Measurements from ENCODE around the gene CERS4.
A peak's percentile ranks its signal among the peaks of the same experiment; 100 is the strongest.
"Not testable (repeated sequence)": the region's sequence is repeated elsewhere in the genome, so short reads cannot be mapped to it uniquely, and the experiment has no call there.

Gene CERS4

DNA sequence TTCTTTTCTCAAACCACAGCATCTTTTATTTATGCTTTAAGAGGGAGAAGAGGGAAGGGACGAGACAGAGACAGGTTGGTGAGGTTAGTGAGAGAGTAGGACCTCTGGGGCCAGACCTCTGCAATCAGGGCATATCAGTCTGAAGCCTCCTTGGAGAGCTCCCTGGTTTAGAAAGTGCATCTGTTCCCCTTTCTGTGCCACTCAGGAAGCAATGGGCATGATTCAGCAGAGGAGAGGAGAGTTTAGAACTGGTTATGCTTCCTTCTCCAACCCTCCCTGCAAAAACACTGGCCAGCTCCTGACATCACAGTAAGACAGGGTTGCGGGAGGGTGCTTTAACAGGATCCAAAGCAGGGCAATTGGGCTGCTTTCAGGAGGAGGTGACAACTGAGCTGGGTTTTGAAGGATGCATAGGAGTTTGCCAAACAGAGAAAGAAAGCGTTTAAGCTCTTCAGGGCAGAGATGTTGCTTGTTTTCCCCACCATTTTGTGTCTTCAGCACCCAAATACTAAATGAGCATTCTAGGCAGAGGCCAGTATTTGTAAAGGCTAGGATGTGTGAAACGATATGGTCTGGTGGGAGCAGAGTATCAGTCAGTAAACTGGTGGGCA lies 33.1 kb downstream of the CERS4 start:
- no peak for DNase-seq (ENCODE audit: low spot score)

- no peak for DNase-seq (ENCODE audit: low spot score)
Observed at GRCh38 chr19:8243146-8243545, 34.0 kb downstream of the CERS4 start.

GRCh38 chr19:8244442-8244841 lies 35.3 kb downstream of the CERS4 start:
- DNase-seq (ENCODE audit: low spot score): no peak

DNA sequence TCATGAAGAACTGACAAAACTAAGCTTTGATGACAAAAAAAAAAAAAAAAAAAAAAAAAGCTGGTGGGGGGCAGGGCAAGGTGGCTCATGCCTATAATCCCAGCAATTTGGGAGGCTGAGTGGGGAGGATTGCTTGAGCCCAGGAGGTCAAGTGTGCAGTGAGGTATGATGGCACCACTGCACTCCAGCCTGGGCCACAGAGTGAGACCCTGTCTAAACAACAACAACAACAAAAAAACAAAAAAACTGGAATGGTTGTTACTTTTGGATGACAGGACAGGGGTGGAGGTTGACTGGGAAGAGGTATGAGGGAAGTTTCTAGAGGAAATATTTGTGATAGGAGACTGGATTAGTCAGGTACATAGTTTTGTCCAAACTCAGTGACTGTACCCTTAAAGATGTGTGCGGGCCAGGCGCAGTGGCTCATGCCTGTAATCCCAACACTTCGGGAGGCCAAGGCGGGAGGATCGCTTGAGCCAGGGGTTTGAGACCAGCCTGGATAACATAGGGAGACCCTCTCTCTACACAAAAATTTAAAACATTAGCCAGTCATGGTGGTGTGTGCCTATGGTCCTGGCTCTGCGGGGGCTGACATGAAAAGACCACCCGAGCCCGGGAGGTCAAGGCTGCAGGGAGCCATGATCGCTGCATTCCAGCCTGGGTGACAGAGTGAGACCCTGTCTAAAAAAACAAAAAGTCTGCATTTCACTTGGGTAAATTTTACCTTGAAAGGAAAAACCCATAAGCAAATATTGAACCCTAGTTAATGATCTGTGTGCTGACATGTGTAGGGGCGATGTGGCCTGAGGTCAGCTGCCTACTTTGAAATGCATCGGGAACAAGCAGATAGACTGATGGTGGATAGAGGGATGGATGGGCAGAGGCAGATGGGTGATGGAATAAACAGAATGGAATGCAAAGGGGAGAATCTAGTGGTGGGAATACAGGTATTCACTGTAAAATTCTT lies 37.0 kb downstream of the CERS4 start:
- DNase-seq (ENCODE audit: low spot score): peak; percentile 1

- DNase-seq (ENCODE audit: low spot score): not testable (repeated sequence)
Observed at GRCh38 chr19:8247129-8247890, 38.1 kb downstream of the CERS4 start.

GRCh38 chr19:8248348-8249328 lies 39.5 kb downstream of the CERS4 start:
- no peak for DNase-seq (ENCODE audit: low spot score)

DNA sequence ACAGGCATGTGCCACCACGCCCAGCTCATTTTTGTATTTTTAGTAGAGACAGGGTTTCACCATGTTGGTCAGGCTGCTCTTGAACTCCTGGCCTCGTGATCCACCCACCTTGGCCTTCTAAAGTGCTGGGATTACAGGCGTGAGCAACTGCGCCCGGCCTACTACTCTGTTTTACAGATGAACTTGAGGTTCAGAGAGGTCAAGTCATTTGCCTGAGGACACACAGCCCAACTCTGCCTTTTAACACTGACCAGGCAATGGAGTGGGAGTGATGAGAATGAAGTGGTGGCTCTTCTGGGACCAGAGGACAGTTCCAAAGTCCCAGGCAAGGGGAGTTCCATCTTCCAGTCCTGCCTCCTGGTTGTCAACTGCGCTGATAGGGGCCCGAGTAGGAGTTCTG lies 41.4 kb downstream of the CERS4 start:
- no peak for DNase-seq (ENCODE audit: low spot score)

GRCh38 chr19:8251025-8251472 lies 41.9 kb downstream of the CERS4 start:
- peak; percentile 0 for DNase-seq (ENCODE audit: low spot score)

GRCh38 chr19:8252922-8253589 lies 43.9 kb downstream of the CERS4 start:
- peak; percentile 91 for DNase-seq (ENCODE audit: low spot score)

GRCh38 chr19:8253678-8254077 lies 44.5 kb downstream of the CERS4 start:
- DNase-seq (ENCODE audit: low spot score): no peak

DNA sequence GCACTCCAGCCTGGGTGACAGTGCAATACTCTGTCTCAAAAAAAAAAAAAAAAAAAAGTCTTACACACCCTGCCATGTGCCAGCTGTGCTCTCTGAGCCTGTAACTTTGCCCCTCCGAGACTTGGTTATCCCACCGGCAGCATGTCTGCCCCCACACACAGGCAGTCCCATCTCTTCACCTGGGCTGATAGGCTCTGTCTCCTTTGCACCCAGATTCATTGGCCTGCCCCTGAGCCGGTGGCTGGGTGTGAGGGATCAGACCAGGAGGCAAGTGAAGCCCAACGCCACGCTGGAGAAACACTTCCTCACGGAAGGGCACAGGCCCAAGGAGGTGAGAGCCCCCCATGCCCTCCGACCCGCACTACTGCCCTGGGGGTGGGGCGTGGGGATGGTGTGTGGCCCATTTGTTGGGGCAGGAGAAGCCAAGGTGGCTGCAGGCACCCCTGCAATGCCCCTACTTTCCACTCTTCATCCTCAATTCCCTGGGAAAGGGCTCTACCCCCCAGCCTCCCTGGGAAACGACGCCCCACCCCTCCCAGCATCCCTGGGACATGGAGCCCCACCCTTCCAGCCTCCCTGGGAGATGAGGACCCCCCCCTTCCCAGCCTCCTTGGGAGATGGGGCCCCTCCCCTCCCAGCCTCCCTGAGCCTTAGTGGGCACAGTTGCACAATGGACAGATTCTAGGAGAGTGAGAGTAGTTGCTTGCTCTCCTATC lies 45.3 kb downstream of the CERS4 start:
- peak; percentile 1 for DNase-seq (ENCODE audit: low spot score)

GRCh38 chr19:8255426-8256125 lies 46.4 kb downstream of the CERS4 start:
- DNase-seq (ENCODE audit: low spot score): peak; percentile 2

- DNase-seq (ENCODE audit: low spot score): no peak
Observed at GRCh38 chr19:8256276-8257051, 47.3 kb downstream of the CERS4 start.

DNA sequence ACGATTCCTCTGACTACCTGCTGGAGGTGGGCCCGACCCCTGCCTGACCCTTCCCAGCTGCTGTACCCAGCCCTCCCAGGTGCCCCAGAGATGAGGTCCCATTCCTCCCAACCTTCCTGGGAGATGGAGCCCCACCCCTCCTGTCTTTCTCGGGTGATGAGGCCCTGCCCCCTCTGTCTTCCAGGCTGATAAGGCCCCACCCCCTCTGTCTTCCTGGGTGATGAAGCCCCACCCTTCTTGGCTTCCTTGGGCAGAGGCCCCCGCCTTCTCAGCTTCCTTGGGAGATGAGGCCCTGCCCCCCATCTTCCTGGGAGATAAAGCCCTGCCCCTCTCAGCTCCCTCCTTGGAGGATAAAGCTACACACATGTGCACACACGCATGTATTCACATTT lies 47.9 kb downstream of the CERS4 start:
- peak; percentile 1 for DNase-seq (ENCODE audit: low spot score)

DNA sequence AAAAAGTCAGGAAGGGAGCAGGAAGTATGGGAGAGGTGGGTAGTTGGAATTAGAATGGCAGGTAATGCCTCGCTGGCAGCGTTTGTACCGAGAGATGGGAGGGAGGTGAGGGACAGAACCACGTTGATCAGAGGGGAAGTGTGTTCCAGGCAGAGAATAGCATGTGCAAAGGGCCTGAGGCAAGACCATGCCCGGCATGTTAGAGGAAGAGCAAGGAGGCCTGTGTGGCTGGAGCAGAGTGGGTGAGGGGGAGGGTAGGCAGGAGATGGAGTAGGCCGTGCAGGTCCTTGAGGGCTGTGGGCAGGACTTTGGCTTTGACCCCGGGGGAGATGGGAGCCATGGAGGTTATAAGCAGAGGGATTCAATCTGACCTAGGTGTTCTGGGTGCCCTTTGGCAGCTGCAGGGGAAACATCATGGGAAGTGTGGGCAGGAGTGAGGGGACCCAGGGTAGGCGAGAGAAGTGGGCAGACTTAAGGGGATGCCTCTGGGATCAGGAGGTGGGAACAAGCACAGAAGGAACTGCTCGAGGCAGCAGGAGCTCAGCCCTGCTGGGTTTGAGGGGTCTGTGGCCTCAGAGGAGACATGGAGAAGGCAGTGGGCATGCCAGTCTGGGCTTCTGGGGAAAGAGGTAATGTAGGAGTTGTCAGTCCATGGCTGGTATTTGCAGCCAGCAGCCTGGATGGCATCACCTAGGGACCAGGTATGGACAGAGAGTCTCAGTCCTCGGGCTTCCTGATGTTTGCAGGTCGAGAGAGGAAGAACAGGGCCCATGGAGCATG lies 50.2 kb downstream of the CERS4 start:
- peak; percentile 2 for DNase-seq (ENCODE audit: low spot score)

DNA sequence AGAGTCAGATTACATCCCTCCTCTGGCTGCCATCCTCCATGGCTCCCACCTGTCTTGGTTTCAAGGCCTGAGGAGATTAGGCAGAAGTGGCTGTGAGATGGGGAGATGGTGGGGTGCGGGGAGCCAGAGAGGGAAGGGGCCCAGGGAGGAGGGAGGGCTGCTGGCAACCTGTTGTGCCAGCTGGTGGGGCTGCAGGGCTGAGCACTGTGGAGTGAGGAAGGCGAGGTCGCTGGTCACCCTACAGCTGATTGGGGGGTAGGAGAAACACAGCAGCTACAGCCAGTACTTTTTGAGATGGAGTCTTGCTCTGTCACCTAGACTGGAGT lies 50.7 kb downstream of the CERS4 start:
- no peak for DNase-seq (ENCODE audit: low spot score)

- DNase-seq (ENCODE audit: low spot score): peak; percentile 1
Observed at GRCh38 chr19:8261347-8261746, 52.2 kb downstream of the CERS4 start.

DNA sequence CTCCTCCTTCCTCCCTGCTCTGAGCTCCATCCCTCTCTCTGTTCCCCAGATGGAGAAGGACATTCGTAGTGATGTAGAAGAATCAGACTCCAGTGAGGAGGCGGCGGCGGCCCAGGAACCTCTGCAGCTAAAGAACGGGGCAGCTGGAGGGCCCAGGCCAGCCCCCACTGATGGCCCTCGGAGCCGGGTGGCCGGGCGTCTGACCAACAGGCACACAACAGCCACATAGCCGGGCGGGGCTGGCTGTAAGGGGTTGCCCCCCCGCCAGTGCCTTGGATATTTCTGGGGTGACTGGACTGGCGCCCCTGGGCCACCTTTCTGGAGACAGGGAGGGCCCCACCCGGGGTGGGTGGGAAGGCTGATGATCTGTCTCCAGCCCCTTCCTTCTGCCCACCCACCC lies 52.7 kb downstream of the CERS4 start:
- peak; percentile 1 for DNase-seq (ENCODE audit: low spot score)
